Sigmoid colon (tissue), 7 donors: ENCODE results near the gene TP53BP1. TPM values are rescaled to one million over a fixed set of nuclear protein-coding genes. Genes with fewer than 3 reads are reported as not detected.
A peak's percentile ranks its signal among the peaks of the same experiment; 100 is the strongest.

ENCODE experiments used
- DNase-seq: peaks from one replicate; pipeline ENCODE4 v3.0.0-alpha.2; 2019
- H3K27ac ChIP-seq, 4 donors: fragments of 200-600 bp; sonication (generic); one replicate each; pipeline ENCODE4 v1.5.1; 2016 to 2019; ENCODE audit warnings: mild to moderate bottlenecking in 1 of 4
- H3K27me3 ChIP-seq, 3 donors: fragments of 200-600 bp; sonication (generic); one replicate each; pipeline ENCODE4 v1.5.1; 2019; ENCODE audit warnings: mild to moderate bottlenecking in 1 of 3
- H3K36me3 ChIP-seq, 4 donors: fragments of 200-600 bp; sonication (generic); one replicate each; pipeline ENCODE4 v1.5.1; 2016 to 2019
- H3K4me1 ChIP-seq, 4 donors: fragments of 200-600 bp; sonication (generic); one replicate each; pipeline ENCODE4 v1.5.1; 2017 to 2019
- H3K4me3 ChIP-seq, 4 donors: fragments of 200-600 bp; sonication (generic); one replicate each; pipeline ENCODE4 v1.5.1; 2017 to 2019; ENCODE audit warnings: mild to moderate bottlenecking in 2 of 4, moderate library complexity in 1 of 4
- H3K9me3 ChIP-seq, 4 donors: fragments of 200-600 bp in 3 of 4; sonication (generic) in 3 of 4; one replicate each; pipeline versions ENCODE4 v1.5.1 to v1.6.1; 2013 to 2019
- CTCF ChIP-seq, 4 experiments: fragments of 450-650 bp in 3 of 4; fragments of 200-600 bp in 1 of 4; IDR thresholded peaks; one replicate each; pipeline ENCODE4 v1.5.1; 2016 to 2019; ENCODE audit warnings: antibody characterized with exemption in 4 of 4, mild to moderate bottlenecking in 3 of 4, moderate library complexity in 2 of 4
- EP300 ChIP-seq, 4 donors: sonication (generic); formaldehyde crosslinking; IDR thresholded peaks; one replicate each; pipeline ENCODE4 v1.6.1; 2017; ENCODE audit warnings: antibody characterized with exemption in 4 of 4
- POLR2A ChIP-seq, 2 donors: fragments of 450-650 bp; IDR thresholded peaks; one replicate each; pipeline ENCODE4 v1.6.1; 2016; ENCODE audit warnings: antibody characterized with exemption in 2 of 2, mild to moderate bottlenecking in 2 of 2, moderate library complexity in 2 of 2
- POLR2AphosphoS5 ChIP-seq, 4 donors: sonication (generic); formaldehyde crosslinking; IDR thresholded peaks; one replicate each; pipeline ENCODE4 v1.6.1; 2017; ENCODE audit warnings: antibody characterized with exemption in 4 of 4
- WGBS, 2 donors: extraction: QIAGEN DNeasy Blood & Tissue Kit; methylation state at CpG; one replicate each; pipeline ENCODE4 v1.1.7; 2013; 5-methylcytosine and 5-hydroxymethylcytosine counted together
- intact Hi-C: fragments of 100-400 bp; cut with DNase I; formaldehyde crosslinking; loops from one replicate; pipeline ENCODE4 v1.15.1; 2023
- polyA plus RNA-seq, 3 donors: library from polyadenylated mRNA; stranded (reverse); fragments of 200-250 nt; gene quantifications; one replicate each; pipeline ENCODE4 v1.2.3, GENCODE V29; 2013
- total RNA-seq, 4 donors: library from RNA; depleted of rRNA; stranded (reverse); fragments of >200 nt; gene quantifications; one replicate each; pipeline ENCODE4 v1.1.0, GENCODE V29; 2016
- donor health status: healthy with polysubstance abuse.
- donor health status: Bipolar disorder and iron deficiency.
- donor health status: healthy.

The TP53BP1 gene
- total and polyA plus RNA-seq, 7 donors = 1.8 to 63.4 (median 38.3) TPM

- H3K27ac ChIP-seq = peak overlapping the region; percentile 87 to 93 (median 90)
- intact Hi-C loops = loop anchor here (2.0 kb wide), 1 partner anchor 76 kb away; no protein-coding TSS in a partner anchor
- peaks cover 0 to 43% (median 30%) of the 10 kb centered on the region in 4 donors for H3K4me1 ChIP-seq
- peak overlapping the region; percentile 52 to 72 (median 64) for H3K4me3 ChIP-seq
- DNase-seq = no peak
- no peaks in the 10 kb centered on the region for H3K9me3 ChIP-seq
- H3K27me3 ChIP-seq = no peaks in the 10 kb centered on the region
- TF ChIP-seq POLR2A (IDR thresholded peaks at IDR 0.05) (no peak), POLR2AphosphoS5 (IDR thresholded peaks at IDR 0.05) (no peak), CTCF (IDR thresholded peaks at IDR 0.05) (no peak), EP300 (IDR thresholded peaks at IDR 0.05) (no peak)
- H3K36me3 ChIP-seq = peaks cover 9 to 16% (median 15%) of the 10 kb centered on the region in 4 donors
- WGBS, 2 donors = 38 to 42% methylated on average over 4 of the region's 4 CpGs
Observed at GRCh38 chr15:43516801-43517353, 23.9 kb upstream of the TP53BP1 start.

- TF ChIP-seq POLR2A (IDR thresholded peaks at IDR 0.05) = no peak
- peak in 2 of 4 donors; percentile 14 to 49 for TF ChIP-seq POLR2AphosphoS5 (IDR thresholded peaks at IDR 0.05)
- H3K27me3 ChIP-seq = no peaks in the 10 kb centered on the region
- peaks cover 2 to 9% (median 8%) of the 10 kb centered on the region in 4 donors for H3K36me3 ChIP-seq
- H3K4me3 ChIP-seq = peak overlapping the region in 2 of 4 donors; percentile 61 to 68
- H3K27ac ChIP-seq = peak overlapping the region; percentile 87 to 93 (median 90)
- no peaks in the 10 kb centered on the region for H3K9me3 ChIP-seq
- intact Hi-C loops = loop anchor here (2.0 kb wide), 1 partner anchor 75 kb away; no protein-coding TSS in a partner anchor
- peak; percentile 79 for DNase-seq
- peaks cover 0 to 50% (median 37%) of the 10 kb centered on the region in 4 donors for H3K4me1 ChIP-seq
- WGBS, 2 donors = 52 to 57% methylated on average over 5 of the region's 5 CpGs
Observed at GRCh38 chr15:43516185-43516584, 23.2 kb upstream of the TP53BP1 start.

GRCh38 chr15:43515741-43516140, 22.8 kb upstream of the TP53BP1 start:
- no peak for DNase-seq
- H3K27me3 ChIP-seq = no peaks in the 10 kb centered on the region
- TF ChIP-seq EP300 (IDR thresholded peaks at IDR 0.05) = no peak
- no peak for TF ChIP-seq POLR2A (IDR thresholded peaks at IDR 0.05)
- TF ChIP-seq POLR2AphosphoS5 (IDR thresholded peaks at IDR 0.05) = no peak
- no peak for TF ChIP-seq CTCF (IDR thresholded peaks at IDR 0.05)
- H3K36me3 ChIP-seq = peaks cover 0 to 4% (median 3%) of the 10 kb centered on the region in 4 donors
- WGBS, 2 donors = 44 to 49% methylated on average over 2 of the region's 2 CpGs
- no peaks in the 10 kb centered on the region for H3K9me3 ChIP-seq
- H3K4me3 ChIP-seq = no peak overlapping the region
- intact Hi-C loops = loop anchor here (2.0 kb wide), 1 partner anchor 75 kb away; no protein-coding TSS in a partner anchor
- peaks cover 0 to 52% (median 40%) of the 10 kb centered on the region in 4 donors for H3K4me1 ChIP-seq
- peak overlapping the region; percentile 87 to 93 (median 90) for H3K27ac ChIP-seq

GRCh38 chr15:43514241-43515057, 21.5 kb upstream of the TP53BP1 start:
- Histone ChIP-seq H3K9me3 (no peaks in the 10 kb centered on the region), H3K27me3 (no peaks in the 10 kb centered on the region), H3K27ac (peak overlapping the region; percentile 15 to 93 (median 90)), H3K4me3 (no peak overlapping the region), H3K4me1 (peaks cover 0 to 56% (median 45%) of the 10 kb centered on the region in 4 donors), H3K36me3 (no peaks in the 10 kb centered on the region)
- intact Hi-C loops = no loop called here
- WGBS, 2 donors = 52 to 67% methylated on average over 4 of the region's 4 CpGs
- no peak for DNase-seq
- peak in 3 of 4 experiments; percentile 30 to 59 (median 57) for TF ChIP-seq CTCF (IDR thresholded peaks at IDR 0.05)
- TF ChIP-seq POLR2A (IDR thresholded peaks at IDR 0.05) = no peak
- no peak for TF ChIP-seq EP300 (IDR thresholded peaks at IDR 0.05)

GRCh38 chr15:43513550-43513949, 20.6 kb upstream of the TP53BP1 start:
- H3K27ac ChIP-seq = peak overlapping the region; percentile 15 to 93 (median 90)
- 76 to 77% methylated on average over 1 of the region's 1 CpG for WGBS, 2 donors

More at GRCh38 chr15:43513550-43513949, 20.6 kb upstream of the TP53BP1 start:
- intact Hi-C loops = no loop called here
- Histone ChIP-seq H3K36me3 (no peaks in the 10 kb centered on the region), H3K4me3 (no peak overlapping the region), H3K4me1 (peaks cover 0 to 56% (median 49%) of the 10 kb centered on the region in 4 donors), H3K9me3 (no peaks in the 10 kb centered on the region), H3K27me3 (no peaks in the 10 kb centered on the region)
- no peak for DNase-seq
- no peak for TF ChIP-seq POLR2A (IDR thresholded peaks at IDR 0.05)
- TF ChIP-seq EP300 (IDR thresholded peaks at IDR 0.05) = no peak
- no peak for TF ChIP-seq CTCF (IDR thresholded peaks at IDR 0.05)
- no peak for TF ChIP-seq POLR2AphosphoS5 (IDR thresholded peaks at IDR 0.05)
